ENCODE results near the gene ZSCAN5A.

GRCh38 chr19:56301155-56301554 is 13.5 kb downstream of the ZSCAN5A start:
- TF ChIP-seq CTCF (IDR thresholded peaks at IDR 0.05) = no peak
- TF ChIP-seq POLR2AphosphoS5 (IDR thresholded peaks at IDR 0.05) = no peak
- TF ChIP-seq EP300 (IDR thresholded peaks at IDR 0.05) = no peak
